ENCODE measurements around the gene CASP2. TPM values are rescaled to one million over a fixed set of nuclear protein-coding genes. Genes with fewer than 3 reads are reported as not detected.

The CASP2 gene
- total RNA-seq, 4 donors from 2014 or later, result 15.6 to 25.3 (median 17.6) TPM

GRCh38 chr7:143337216-143337615 is 49.1 kb downstream of the CASP2 start:
- no peak for TF ChIP-seq CTCF (IDR thresholded peaks at IDR 0.05; ENCODE audit: low read depth)

DNA sequence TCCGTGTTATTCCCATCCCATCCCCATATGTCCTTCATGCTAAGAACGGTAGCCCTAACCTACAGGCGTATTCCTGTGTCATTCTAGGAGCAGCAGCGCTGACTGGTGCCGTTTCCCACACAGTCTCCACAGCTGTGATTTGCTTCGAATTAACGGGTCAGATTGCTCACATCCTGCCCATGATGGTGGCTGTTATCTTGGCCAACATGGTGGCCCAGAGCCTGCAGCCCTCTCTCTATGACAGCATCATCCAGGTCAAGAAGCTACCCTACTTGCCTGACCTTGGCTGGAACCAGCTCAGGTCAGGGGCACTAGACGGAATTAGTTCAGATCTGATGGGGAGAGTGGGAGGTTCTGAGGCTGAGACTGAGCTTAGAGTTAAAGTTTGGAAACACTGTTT is 53.7 kb downstream of the CASP2 start:
- no peak for TF ChIP-seq CTCF (IDR thresholded peaks at IDR 0.05; ENCODE audit: low read depth)

- TF ChIP-seq CTCF (IDR thresholded peaks at IDR 0.05; ENCODE audit: low read depth), result no peak
Observed at GRCh38 chr7:143343596-143343995, 55.4 kb downstream of the CASP2 start.

GRCh38 chr7:143345428-143345900 is 57.3 kb downstream of the CASP2 start:
- no peak for TF ChIP-seq CTCF (IDR thresholded peaks at IDR 0.05; ENCODE audit: low read depth)

GRCh38 chr7:143346018-143346417 is 57.9 kb downstream of the CASP2 start:
- no peak for TF ChIP-seq CTCF (IDR thresholded peaks at IDR 0.05; ENCODE audit: low read depth)

DNA sequence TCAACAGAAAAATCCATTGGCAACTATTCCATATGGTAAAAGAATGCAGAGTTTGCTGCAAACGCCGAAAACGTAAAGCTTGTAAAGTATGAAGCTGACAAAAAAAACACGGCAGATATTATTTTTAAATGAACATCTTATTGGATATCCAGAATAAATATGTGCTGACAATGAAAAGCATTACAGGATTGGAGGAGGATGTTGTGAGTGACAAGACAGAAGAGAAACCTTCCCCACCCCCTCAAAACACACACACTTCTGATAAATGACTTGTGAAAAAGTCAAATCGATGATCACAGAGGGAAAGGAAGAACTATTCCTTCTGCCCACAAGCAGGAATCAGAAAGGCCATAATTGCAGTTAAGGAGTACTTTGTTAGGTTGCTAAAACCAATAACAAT is 59.8 kb downstream of the CASP2 start:
- TF ChIP-seq CTCF (IDR thresholded peaks at IDR 0.05; ENCODE audit: low read depth), result no peak

GRCh38 chr7:143351060-143351459 is 62.9 kb downstream of the CASP2 start:
- no peak for TF ChIP-seq CTCF (IDR thresholded peaks at IDR 0.05; ENCODE audit: low read depth)
